Dermis microvascular lymphatic vessel endothelial cell (primary cell): ENCODE results near the gene TENT5C. TPM values are rescaled to one million over a fixed set of nuclear protein-coding genes. Genes with fewer than 3 reads are reported as not detected.

Source experiments
- DNase-seq, 2 donors: peaks; one replicate each; pipeline versions ENCODE4 v3.0.0 to v3.0.0-alpha.2; 2010; ENCODE audit warnings: low read depth in 2 of 2
- total RNA-seq: library from RNA; depleted of rRNA; stranded (reverse); fragments of >200 nt; gene quantifications from 2 replicates; pipeline ENCODE4 v1.2.1, GENCODE V29; 2014

TENT5C gene
- total RNA-seq, 1 donor from 2014 or later: 0.64 TPM

DNA sequence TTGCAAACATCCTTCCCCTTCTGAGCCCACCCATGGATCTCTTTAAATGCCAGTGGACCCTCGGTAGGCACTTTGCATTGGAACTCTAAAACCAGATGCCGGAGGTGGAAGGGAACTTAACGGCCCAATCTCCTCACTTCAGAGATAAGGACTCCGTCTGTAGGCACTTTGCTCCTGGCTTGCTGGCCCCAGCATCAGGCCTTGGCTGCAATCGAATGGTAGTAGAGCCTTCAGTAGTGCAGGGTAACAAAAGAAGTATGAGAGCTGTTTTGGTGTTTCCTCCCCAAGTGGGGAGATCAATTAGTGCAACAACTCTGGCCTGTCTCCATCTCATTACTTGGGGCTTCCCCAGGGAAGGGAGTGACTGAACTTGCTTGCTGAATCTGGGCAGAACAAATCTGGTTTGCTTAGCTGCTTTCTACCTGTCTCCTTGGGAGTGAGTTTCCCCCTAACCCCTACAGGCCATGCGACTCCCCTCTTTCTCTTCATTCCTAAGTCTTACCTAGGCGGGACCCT lies 70.8 kb downstream of the TENT5C start:
- DNase-seq: no peak

Other genes starting within 250 kb of the TENT5C start
- gene MAN1A2, start 238.6 kb upstream of the TENT5C start, total RNA-seq: 33.9 and 38.2 TPM in 2 replicates